ENCODE results near the gene SHMT1.

DNA sequence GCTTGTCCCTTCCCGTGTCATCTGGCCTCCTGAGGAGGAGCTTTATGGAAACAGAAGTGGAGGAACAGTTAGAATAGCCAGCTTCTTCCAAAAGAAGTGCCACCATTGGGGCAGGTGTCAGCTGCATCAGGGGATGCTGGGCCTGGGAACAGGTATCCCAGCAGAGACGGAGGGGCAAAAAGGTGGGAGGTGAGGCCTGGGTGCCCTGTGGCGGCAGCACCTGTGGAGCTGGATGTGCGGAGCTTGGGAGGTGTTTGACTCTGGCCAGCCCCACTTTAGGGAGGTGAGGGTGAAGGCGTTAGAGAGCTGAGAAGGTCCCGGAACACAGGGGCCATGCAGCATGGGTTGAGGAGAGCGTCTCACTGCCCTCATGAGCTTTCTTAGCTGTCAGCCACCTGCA lies 43.0 kb downstream of the SHMT1 start:
- TF ChIP-seq POLR2A (IDR thresholded peaks at IDR 0.05; ENCODE audit: low read length) (no peak), GATA1 (IDR thresholded peaks at IDR 0.05; ENCODE audit: low read depth, low read length) (no peak)

Measured in erythroblast (primary cell).